Medulla oblongata (tissue), 1 donor: ENCODE measurements around the gene PCK2.
"Not testable (repeated sequence)": the region's sequence is repeated elsewhere in the genome, so short reads cannot be mapped to it uniquely, and the experiment has no call there.

Source experiments
- DNase-seq: peaks from one replicate; pipeline ENCODE4 v3.0.0-alpha.2; 2015; ENCODE audit errors: extremely low spot score

Gene PCK2

DNA sequence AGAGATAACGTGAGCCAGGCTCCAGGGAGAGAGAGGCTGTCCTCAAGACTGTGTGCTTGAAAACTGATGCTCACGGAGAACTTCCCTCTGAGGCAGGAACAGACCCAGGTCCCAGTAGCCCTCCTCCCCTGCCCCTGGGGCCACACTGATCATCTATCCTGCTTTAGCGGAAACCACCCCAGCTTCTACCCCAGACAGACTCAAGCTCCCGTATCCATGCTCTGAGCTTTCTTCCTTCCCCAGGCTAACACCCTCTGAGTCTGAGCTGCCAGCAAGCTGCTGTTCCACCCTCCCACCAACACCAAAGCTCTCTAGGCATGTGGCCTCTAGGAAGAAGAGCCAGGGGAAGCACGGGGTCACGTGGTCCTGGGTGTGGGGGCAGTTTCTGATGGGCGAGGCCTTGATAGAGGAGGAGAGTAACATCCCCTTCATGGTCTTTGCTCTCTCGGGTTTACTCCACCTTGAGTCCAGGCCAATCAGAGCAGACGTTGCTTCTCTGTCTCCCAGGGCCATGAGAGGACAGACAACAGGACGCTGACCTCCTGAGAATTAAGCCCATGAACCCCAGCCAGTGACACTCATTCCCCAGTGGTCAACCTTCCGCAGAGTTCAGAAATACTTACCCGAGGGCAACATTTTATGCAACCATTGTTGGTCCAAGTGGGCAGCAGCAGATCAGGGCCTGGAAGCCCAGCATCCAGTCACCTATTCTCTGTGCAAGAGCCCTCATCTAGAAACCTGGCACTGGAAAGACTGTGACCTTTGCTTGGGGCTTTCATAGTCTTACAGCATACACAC is 1.4 kb downstream of the PCK2 start:
- DNase-seq: peak; percentile 54

DNA sequence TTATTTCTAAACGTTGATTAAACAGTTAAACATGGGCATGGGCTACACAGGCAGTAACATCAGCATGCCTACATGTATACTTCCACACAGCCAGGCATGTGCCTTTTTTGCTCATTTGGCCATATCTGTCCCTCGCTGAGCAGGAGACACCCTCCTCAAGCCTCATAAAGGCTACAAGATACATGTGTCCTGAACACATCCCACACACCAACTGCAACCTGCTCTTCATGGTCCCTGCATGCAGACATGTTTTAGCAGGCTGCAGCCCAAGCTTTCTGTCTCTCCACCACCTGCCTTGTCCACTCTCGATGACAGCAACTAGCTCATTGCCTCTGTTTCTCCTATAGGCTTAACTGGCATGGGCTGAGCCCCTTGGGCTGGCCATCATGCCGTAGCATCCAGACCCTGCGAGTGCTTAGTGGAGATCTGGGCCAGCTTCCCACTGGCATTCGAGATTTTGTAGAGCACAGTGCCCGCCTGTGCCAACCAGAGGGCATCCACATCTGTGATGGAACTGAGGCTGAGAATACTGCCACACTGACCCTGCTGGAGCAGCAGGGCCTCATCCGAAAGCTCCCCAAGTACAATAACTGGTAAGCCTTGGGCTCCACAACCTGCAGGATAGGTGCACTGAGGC is 2.6 kb downstream of the PCK2 start:
- no peak for DNase-seq

- DNase-seq: no peak
Measured at GRCh38 chr14:24098229-24098926, 4.3 kb downstream of the PCK2 start.

DNA sequence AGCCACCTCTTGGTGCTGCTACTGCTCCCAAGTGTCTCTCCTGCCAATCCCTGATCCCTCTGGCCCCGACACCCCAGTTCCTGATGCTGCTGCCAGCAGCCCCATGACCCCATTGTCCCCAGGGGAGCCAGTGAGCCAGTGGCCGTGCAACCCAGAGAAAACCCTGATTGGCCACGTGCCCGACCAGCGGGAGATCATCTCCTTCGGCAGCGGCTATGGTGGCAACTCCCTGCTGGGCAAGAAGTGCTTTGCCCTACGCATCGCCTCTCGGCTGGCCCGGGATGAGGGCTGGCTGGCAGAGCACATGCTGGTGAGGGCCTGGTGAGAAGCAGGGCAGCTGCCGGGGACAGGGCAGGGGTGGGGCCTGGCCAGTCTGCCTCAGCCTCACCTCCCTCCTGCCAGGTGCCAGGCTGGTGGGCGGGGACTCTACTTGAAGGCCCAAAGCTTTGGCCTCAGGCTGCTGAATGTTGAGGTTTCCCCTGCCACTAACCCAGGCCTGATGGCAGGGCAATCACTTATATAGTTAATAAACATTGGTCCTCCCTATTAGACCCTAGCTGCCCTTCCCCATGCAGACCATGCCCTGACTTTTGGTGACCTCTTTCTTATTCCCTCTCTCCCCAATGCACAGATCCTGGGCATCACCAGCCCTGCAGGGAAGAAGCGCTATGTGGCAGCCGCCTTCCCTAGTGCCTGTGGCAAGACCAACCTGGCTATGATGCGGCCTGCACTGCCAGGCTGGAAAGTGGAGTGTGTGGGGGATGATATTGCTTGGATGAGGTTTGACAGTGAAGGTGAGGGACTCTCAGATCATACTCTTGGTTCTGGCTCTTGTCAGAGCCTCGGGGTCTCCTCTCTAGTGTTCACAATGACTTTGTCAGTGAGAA is 5.1 kb downstream of the PCK2 start:
- peak; percentile 41 for DNase-seq

DNA sequence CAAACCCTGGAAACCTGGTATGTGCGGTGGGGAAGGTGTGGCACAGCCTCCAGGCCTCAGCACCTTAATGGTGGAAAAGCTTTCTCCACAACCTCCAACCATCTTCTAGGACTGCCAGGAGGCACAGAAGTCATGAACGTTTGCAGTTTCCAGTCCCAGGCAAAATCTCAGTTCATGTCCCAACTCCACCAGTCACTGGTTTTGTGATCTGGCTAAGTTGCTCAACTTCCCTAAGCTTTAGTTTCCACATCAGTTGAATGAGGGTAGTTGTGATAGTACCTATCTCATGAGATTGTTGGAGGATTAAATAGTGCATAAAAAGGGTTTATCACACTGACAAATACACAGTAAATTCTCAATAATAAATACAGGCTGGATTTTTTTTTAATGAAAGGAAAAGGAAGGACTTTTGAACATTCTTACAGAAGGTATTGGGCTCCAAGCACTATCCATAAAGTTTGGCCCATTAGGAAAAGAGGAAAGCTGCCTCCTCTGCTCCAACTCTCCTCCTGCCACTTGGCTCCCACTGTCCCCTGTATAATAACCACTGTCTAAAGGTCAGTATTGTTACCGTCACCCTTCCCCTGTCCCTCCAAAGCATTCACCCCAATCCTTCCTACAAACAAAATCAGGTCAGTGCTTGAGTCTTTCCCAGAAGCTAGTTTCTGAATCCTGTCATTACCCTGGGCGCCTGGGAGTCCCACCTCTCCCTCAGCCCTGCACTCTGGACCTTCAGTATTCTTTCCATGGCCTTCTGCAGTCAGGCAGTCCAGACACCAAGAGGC is 6.3 kb downstream of the PCK2 start:
- no peak for DNase-seq

DNA sequence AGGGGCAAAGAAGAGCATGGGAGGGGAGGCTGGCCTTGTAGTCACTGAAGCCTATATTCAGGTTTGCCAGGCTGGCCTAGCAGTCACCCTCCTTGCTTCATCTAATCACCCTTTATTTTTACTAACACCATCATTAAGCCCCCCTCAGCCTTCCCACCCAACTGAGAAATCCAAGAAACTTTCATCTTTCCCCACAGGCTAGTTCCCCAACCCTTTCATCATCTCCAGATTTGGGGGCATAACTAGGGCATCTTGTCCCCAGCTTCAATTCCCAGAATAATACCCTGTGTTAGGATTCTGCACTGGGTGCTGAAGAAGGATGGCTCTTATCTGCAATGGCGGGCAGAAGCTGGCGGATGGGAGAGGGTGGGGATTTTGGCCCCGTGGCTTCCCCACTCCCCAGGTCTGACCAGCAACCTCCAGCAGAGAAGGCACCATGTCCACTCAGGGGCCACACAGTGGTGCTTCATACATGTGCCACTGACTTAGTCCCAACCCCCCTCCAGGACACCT is 6.9 kb downstream of the PCK2 start:
- DNase-seq: no peak

DNA sequence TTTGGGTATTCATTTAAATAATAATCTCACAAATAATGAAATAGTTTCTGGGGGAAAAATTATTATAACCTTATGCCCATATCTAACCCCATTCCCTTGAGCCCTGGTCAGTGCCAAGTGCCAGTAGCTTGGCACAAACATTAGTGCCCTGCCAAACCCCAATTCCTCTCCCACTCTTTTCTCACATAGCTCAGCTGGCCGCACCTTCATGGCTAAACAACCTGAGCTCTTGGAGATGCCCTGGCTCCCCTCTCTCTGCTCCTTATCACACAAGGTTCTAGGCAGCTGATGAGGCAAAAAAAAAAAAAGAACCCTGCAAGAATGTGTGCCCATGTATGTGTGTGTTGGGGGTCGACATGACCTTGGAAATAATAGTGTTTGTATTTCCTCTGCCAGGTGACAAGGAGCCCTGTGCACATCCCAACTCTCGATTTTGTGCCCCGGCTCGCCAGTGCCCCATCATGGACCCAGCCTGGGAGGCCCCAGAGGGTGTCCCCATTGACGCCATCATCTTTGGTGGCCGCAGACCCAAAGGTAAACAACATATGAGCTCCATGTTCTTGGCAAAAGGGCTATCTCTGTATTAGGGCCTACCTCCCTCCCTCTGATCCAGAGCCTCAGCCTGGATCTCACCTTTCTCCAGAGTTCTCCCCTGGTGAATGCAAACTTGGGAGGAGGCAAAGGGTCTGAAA is 8.4 kb downstream of the PCK2 start:
- no peak for DNase-seq

DNA sequence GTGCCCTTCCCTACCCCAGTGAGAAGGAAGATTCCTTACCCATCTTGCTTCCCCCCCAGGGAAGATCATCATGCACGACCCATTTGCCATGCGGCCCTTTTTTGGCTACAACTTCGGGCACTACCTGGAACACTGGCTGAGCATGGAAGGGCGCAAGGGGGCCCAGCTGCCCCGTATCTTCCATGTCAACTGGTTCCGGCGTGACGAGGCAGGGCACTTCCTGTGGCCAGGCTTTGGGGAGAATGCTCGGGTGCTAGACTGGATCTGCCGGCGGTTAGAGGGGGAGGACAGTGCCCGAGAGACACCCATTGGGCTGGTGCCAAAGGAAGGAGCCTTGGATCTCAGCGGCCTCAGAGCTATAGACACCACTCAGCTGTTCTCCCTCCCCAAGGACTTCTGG is 9.3 kb downstream of the PCK2 start:
- no peak for DNase-seq

DNA sequence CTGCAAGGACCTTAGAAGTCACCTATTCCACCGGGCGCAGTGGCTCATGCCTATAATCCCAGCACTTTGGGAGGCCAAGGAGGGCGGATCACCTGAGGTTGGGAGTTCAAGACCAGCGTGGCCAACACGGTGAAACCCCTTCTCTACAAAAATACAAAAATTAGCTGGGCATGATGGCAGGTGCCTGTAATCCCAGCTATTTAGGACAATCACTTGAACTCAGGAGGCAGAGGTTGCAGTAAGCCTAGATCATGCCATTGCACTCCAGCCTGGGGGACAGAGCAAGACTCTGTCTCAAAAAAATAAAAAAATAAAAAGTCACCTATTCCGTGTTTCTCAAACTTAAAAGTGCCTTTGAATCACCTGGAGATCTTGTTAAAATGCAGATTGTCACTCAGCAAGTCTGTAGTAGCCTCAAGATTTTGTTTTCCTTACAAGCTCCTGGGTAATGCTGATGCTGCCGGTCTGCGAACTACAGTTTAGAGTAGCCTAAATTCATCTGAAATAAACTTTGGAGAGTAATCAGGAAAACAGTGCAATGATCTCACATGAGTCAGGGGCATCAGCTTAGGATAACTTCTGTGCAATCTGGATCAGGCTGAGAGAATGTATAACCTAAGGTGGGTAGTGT is 11.6 kb downstream of the PCK2 start:
- DNase-seq: not testable (repeated sequence)

DNA sequence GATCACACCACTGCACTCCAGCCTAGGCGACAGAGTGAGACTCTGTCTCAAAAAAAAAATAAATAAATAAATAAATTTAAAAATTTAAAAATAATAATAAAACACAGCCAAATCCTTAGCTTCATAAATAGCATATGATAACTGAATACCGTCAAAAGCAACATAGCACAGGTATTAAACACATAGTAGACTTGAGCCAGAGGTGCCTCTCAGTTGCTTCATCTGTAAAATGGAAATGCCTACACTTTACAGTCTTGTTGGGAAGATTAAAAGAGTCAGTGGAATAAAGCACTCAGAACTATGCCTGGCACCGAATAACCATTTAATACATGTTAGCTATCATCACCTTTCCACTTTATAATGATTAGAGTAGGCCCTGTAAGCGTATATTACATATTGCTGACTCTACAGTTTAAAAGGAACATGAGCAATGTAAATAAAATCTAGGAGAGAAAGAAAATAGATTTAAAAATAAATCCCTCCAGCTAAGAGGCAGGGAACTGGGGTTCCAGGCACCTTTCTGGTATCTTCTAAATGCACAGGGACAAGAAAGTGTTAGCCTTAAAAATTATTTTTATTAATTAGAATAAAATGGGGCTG is 12.7 kb downstream of the PCK2 start:
- no peak for DNase-seq

GRCh38 chr14:24108336-24108874 is 14.3 kb downstream of the PCK2 start:
- no peak for DNase-seq

GRCh38 chr14:24110060-24110459 is 15.9 kb downstream of the PCK2 start:
- no peak for DNase-seq

GRCh38 chr14:24110523-24110922 is 16.4 kb downstream of the PCK2 start:
- no peak for DNase-seq

DNA sequence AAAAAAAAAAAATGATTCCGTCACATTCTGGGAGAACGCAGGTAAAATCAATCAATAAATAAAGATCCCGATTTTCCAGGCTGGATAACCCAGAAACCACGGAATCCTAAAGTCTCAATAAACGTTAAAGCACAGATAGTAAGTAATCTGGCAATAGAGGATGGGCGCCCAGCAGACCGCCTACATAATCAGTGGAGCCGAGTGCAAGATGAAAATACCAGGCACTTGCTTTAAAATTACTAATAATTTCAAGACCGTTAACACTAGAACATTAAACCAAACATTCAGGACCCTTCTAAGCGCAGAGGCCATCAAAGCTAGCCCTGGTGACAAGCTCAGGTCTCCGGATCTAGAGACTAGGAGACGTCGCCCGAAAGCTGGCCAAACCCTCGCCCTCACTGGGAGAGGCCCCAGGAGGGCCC is 19.3 kb downstream of the PCK2 start:
- DNase-seq: no peak

GRCh38 chr14:24113801-24114531 is 19.9 kb downstream of the PCK2 start:
- peak; percentile 87 for DNase-seq

DNA sequence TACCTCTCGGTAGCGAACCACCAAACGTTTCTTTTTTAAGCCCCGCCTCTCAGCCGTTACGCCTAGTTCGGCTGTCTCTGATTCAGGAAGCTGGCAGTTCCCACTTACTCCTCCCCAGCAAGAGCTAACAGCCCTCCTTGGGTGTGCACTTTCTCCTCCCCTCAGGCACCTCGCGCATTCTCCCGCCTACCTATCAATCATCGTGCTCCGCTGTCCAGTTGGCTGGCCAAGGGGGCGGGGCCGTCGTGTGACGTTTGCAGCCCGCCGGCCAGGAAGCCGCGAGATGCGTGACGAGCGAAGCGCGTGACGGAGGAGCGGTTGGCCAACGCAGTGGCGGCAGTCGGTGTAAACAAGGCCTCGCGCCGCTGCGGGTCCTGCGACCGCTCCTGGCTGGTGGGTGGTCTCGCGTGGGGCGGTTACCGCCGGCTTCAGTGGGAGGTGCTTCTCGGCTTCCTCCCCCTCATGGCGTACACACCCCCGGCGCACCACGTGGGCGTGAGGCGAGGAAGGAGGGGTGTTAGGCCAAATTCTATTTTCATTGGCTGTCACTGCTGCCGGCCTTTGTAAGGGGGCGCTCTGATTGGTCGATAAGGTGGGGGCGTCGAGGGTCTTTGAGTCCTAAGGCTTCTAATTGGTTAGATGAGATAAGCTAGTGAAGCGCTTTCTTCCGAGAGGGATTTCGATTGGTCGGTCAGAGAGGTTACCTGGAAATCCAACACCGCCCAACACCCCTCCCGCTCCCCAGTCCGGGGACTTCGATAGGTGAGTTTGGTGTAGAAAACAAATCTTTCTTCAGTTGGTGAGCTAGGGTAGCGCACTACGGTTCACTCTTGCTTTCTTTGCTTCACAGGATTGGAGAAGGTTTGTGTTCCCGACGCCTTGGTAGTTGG is 20.7 kb downstream of the PCK2 start, which contains the start of the genes DCAF11 and NRL:
DCAF11 (plus strand) TSS at position 246 of the 890 bp plus-strand sequence. CDS start 818 bp downstream, outside the sequence.
NRL (minus strand) TSS at position 418 of the 890 bp plus-strand sequence. CDS start 32,101 bp downstream, outside the sequence.
- DNase-seq: peak; percentile 100
